SK-N-SH (cell line): ENCODE results near the gene DNAJB1. TPM values are rescaled to one million over a fixed set of nuclear protein-coding genes. Genes with fewer than 3 reads are reported as not detected.
"Not testable (repeated sequence)": the region's sequence is repeated elsewhere in the genome, so short reads cannot be mapped to it uniquely, and the experiment has no call there.

Source experiments
- CTCF ChIA-PET: fragments of 300-600, 350-600 bp; formaldehyde crosslinking; extraction: SDS; loops from one replicate; lab custom pipeline; 2021; lab: Yijun Ruan, JAX
- POLR2A ChIA-PET: fragments of 350-600 bp; sonication (Branson Sonifier 250); formaldehyde crosslinking; extraction: SDS; loops from one replicate; lab custom pipeline; 2020; ENCODE audit warnings: antibody characterized with exemption, inconsistent platforms; lab: Yijun Ruan, JAX
- DNase-seq: peaks from one replicate; pipeline ENCODE4 v3.0.0; 2012
- H2AFZ ChIP-seq: fragments of 200-600 bp; sonication (generic); 2 replicates; pipeline ENCODE4 v1.8.1; 2016; ENCODE audit warnings: antibody characterized with exemption, mild to moderate bottlenecking, low read depth
- H3F3A ChIP-seq: fragments of 200-600 bp; sonication (generic); replicated peaks from 2 replicates; pipeline ENCODE3; 2016; ENCODE audit warnings: antibody characterized with exemption, mild to moderate bottlenecking; ENCODE audit not compliant: insufficient read depth
- H3K27ac ChIP-seq, 2 experiments: fragments of 200-500 bp in 1 of 2; fragments of 200-600 bp in 1 of 2; sonication (Bioruptor generic) in 1 of 2; sonication (generic), shearing (Covaris generic) in 1 of 2; 2 replicates each; pipeline versions ENCODE4 v1.5.1 to v1.6.1; 2014 to 2016; ENCODE audit warnings: low read depth in 2 of 2, inconsistent platforms in 1 of 2, low read length in 1 of 2, mild to moderate bottlenecking in 1 of 2, mixed read lengths in 1 of 2
- H3K27me3 ChIP-seq: fragments of 200-600 bp; sonication (generic), shearing (Covaris generic); 2 replicates; pipeline ENCODE4 v1.6.1; 2016; ENCODE audit warnings: mixed run types; ENCODE audit not compliant: insufficient read depth
- H3K36me3 ChIP-seq, 2 experiments: fragments of 200-500 bp in 1 of 2; fragments of 200-600 bp in 1 of 2; sonication (Bioruptor generic) in 1 of 2; sonication (generic) in 1 of 2; replicated peaks in 1 of 2; 2 replicates each; pipeline versions ENCODE3 to v1.5.1; 2014 to 2016; ENCODE audit warnings: low read length in 1 of 2, mild to moderate bottlenecking in 1 of 2; ENCODE audit not compliant: insufficient read depth in 2 of 2, control insufficient read depth in 1 of 2
- H3K4me1 ChIP-seq, 2 experiments: fragments of 200-500 bp in 1 of 2; fragments of 200-600 bp in 1 of 2; sonication (Bioruptor generic) in 1 of 2; sonication (generic), shearing (Covaris generic) in 1 of 2; 2 replicates each; pipeline versions ENCODE4 v1.5.1 to v1.6.1; 2014 to 2016; ENCODE audit warnings: low read depth in 1 of 2, low read length in 1 of 2, mixed run types in 1 of 2; ENCODE audit not compliant: insufficient read depth in 2 of 2, control insufficient read depth in 1 of 2
- H3K4me2 ChIP-seq: fragments of 200-600 bp; sonication (generic), shearing (Covaris generic); 2 replicates; pipeline ENCODE4 v1.6.1; 2017; ENCODE audit warnings: mixed run types
- H3K4me3 ChIP-seq, 2 experiments: fragments of 200-500 bp in 1 of 2; fragments of 200-600 bp in 1 of 2; sonication (Bioruptor generic) in 1 of 2; sonication (generic), shearing (Covaris generic) in 1 of 2; 2 replicates each; pipeline versions ENCODE4 v1.5.1 to v1.8.1; 2014 to 2016; ENCODE audit warnings: low read depth in 2 of 2, inconsistent platforms in 1 of 2, low read length in 1 of 2, mild to moderate bottlenecking in 1 of 2, mixed read lengths in 1 of 2, moderate library complexity in 1 of 2
- H3K79me2 ChIP-seq: fragments of 200-600 bp; sonication (generic); 2 replicates; pipeline ENCODE4 v1.8.1; 2017; ENCODE audit warnings: mild to moderate bottlenecking; ENCODE audit not compliant: insufficient read depth
- H3K9ac ChIP-seq: fragments of 200-600 bp; sonication (generic); 2 replicates; pipeline ENCODE4 v1.6.1; 2017; ENCODE audit warnings: mixed run types
- H3K9me2 ChIP-seq: fragments of 200-600 bp; sonication (generic); 2 replicates; pipeline ENCODE4 v1.6.1; 2017; ENCODE audit warnings: mixed run types
- H3K9me3 ChIP-seq: fragments of 200-600 bp; sonication (generic); 2 replicates; pipeline ENCODE4 v1.6.1; 2017; ENCODE audit warnings: mixed run types, mild to moderate bottlenecking, moderate library complexity
- H4K20me1 ChIP-seq: fragments of 200-600 bp; sonication (generic); 2 replicates; pipeline ENCODE4 v1.6.1; 2017; ENCODE audit warnings: mild to moderate bottlenecking, mixed run types; ENCODE audit not compliant: insufficient read depth
- ELF1 ChIP-seq: IDR thresholded peaks from 2 replicates; pipeline ENCODE4 v1.4.0; 2012
- EZH2phosphoT487 ChIP-seq: fragments of 200-600 bp; sonication (generic); IDR thresholded peaks from 2 replicates; pipeline ENCODE4 v1.6.1; 2017; ENCODE audit warnings: low read depth, mixed run types, mild to moderate bottlenecking, antibody characterized with exemption, moderate library complexity, borderline replicate concordance
- FOSL2 ChIP-seq: IDR thresholded peaks from 2 replicates; pipeline ENCODE4 v1.4.0; 2012; ENCODE audit warnings: low read depth, mild to moderate bottlenecking, moderate library complexity, borderline replicate concordance
- FOXM1 ChIP-seq: IDR thresholded peaks from 2 replicates; pipeline ENCODE4 v1.4.0; 2012; ENCODE audit warnings: low read depth, mild to moderate bottlenecking
- GABPA ChIP-seq: IDR thresholded peaks from 2 replicates; pipeline ENCODE4 v1.4.0; 2012; ENCODE audit warnings: low read depth, mild to moderate bottlenecking
- JUND ChIP-seq: IDR thresholded peaks from 2 replicates; pipeline ENCODE4 v1.4.0; 2012
- MXI1 ChIP-seq: IDR thresholded peaks from 2 replicates; pipeline ENCODE4 v1.6.1; 2012; ENCODE audit warnings: mild to moderate bottlenecking, low read depth, low read length, improper control_type of control experiment
- NRF1 ChIP-seq: IDR thresholded peaks from 2 replicates; pipeline ENCODE4 v1.6.1; 2012; ENCODE audit warnings: low read depth, mild to moderate bottlenecking, low read length
- POLR2AphosphoS5 ChIP-seq: IDR thresholded peaks from 2 replicates; pipeline ENCODE4 v1.6.1; 2012; ENCODE audit warnings: low read depth, low read length
- RAD21 ChIP-seq: IDR thresholded peaks from 2 replicates; pipeline ENCODE4 v1.6.1; 2012; ENCODE audit warnings: mild to moderate bottlenecking, low read length
- TAF1 ChIP-seq: IDR thresholded peaks from 2 replicates; pipeline ENCODE4 v1.6.1; 2012; ENCODE audit warnings: low read depth, mild to moderate bottlenecking, low read length, moderate library complexity, borderline replicate concordance
- TEAD4 ChIP-seq: IDR thresholded peaks from 2 replicates; pipeline ENCODE4 v1.4.0; 2012; ENCODE audit warnings: mild to moderate bottlenecking, borderline replicate concordance; ENCODE audit not compliant: insufficient read depth
- YY1 ChIP-seq: IDR thresholded peaks from 2 replicates; pipeline ENCODE4 v1.4.0; 2012; ENCODE audit warnings: low read depth, mild to moderate bottlenecking
- WGBS: methylation state at CpG from one replicate; pipeline ENCODE4 v1.1.6; 2017; ENCODE audit warnings: low lambda C conversion rate; 5-methylcytosine and 5-hydroxymethylcytosine counted together
- polyA plus RNA-seq, 3 experiments: library from polyadenylated mRNA; depleted of rRNA; stranded (reverse); fragments of >200 nt; gene quantifications; 2 replicates each; pipeline ENCODE4 v1.2.3, GENCODE V29; 2012
- TF ChIP-seq, protein P1 (sequence below): fragments of 200-600 bp; sonication (generic); IDR thresholded peaks from 2 replicates; pipeline ENCODE4 v1.6.1; 2017; ENCODE audit warnings: antibody characterized with exemption, mild to moderate bottlenecking, moderate library complexity
- TF ChIP-seq, protein P2 (sequence below): fragments of 150-350 bp; IDR thresholded peaks from 2 replicates; pipeline ENCODE4 v1.6.1; 2016; ENCODE audit warnings: mild to moderate bottlenecking, low read depth, low read length
- TF ChIP-seq, protein P3 (sequence below): IDR thresholded peaks from 2 replicates; pipeline ENCODE4; 2012
- TF ChIP-seq, protein P4 (sequence below): IDR thresholded peaks from 2 replicates; pipeline ENCODE4 v1.4.0; 2012; ENCODE audit warnings: low read depth, borderline replicate concordance
- TF ChIP-seq, protein P5 (sequence below): IDR thresholded peaks from 2 replicates; pipeline ENCODE4 v1.4.0; 2012; ENCODE audit warnings: low read depth

Gene DNAJB1
- polyA plus RNA-seq, 1 of the 3 experiments (the other 2 are of a cell fraction) = 103 TPM

DNA sequence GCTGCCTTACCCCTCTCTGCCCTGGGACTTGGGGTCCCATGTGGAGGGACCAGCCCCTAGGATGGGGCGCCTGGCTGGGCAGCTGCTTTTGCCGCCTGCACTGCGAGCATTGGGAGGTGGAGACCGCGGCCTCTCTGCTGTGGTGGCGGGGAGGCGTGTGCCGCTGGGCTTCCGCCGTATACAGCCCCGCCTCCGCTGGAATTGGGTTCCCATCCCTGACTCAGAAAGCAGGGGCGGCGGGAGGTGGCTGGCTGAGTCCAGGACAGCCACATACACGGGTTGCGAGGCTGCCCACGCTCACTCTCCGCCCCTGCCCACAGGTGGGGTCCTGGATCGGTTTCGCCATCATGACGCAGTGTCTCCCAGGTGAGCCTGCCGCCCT, 47.1 kb upstream of the DNAJB1 start (continued):
- TF ChIP-seq FOXM1 (no peak), FOSL2 (no peak), EZH2phosphoT487 (no peak), TEAD4 (no peak), MXI1 (no peak)

DNA sequence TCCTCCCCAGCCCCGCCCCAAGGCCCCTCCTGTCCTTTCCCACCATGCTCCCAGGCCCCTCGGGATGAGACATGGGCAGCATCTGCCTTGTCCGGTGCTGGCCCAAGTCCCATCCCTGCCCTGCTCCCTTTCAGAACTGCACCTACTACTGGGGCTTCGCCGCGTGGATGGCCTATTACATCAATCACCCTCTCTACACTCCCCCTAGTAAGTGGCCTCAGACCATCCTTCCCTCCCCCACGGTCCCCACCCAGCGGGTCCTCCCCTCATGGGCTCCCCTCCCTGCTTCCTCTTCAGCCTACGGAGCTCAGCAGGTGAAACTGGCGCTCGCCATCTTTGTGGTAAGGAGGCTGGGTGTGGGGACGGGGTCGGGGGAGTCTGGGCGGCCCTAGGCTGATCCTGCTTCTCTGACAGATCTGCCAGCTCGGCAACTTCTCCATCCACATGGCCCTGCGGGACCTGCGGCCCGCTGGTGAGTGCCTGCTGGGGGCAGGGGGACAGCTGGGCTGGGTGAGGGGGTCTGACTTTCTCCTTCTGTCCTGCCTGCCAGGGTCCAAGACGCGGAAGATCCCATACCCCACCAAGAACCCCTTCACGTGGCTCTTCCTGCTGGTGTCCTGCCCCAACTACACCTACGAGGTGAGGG, 46.6 kb upstream of the DNAJB1 start:
- H3K9me3 ChIP-seq, POLR2A ChIA-PET: not testable (repeated sequence)
- WGBS = 93% methylated on average over 14 of the region's 22 CpGs

DNA sequence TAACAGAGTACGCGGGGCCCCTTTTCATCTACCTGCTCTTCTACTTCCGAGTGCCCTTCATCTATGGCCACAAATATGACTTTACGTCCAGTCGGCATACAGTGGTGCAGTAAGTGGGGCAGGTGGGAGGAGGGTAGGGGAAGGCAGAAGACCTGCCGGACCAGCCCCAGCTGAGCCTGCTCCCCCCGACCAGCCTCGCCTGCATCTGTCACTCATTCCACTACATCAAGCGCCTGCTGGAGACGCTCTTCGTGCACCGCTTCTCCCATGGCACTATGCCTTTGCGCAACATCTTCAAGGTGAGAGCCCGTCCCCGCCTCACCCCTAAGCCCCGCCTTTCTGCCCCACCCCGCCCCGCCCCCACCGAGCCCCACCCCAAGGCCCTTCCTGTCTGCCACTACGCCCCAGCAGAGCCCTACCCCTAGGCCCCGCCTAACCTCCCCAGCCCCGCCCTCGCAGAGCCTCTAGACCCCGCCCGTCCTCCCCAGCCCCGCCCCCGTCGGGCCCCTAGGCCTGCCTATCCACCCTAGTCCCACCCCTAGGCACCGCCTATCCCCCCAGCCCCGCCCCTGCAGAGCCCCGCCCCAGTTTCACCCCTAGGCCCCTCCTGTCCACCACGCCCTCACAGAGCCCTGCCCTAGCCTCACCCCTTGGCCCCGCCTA, 45.9 kb upstream of the DNAJB1 start:
- 91% methylated on average over 33 of the region's 33 CpGs for WGBS

More for the DNA sequence above, 46.6 kb upstream of the DNAJB1 start:
- H2AFZ ChIP-seq, H3K4me3 ChIP-seq, H3F3A ChIP-seq, H3K79me2 ChIP-seq, H3K4me1 ChIP-seq, H3K4me2 ChIP-seq, H3K9ac ChIP-seq, H3K27ac ChIP-seq, H4K20me1 ChIP-seq, H3K27me3 ChIP-seq, H3K9me2 ChIP-seq: not testable (repeated sequence)
- CTCF ChIA-PET = interaction anchor here (1.4 to 2.0 kb wide), 2 partner anchors 7 to 8 kb away, joined by 6 to 11 read pairs; partner anchors contain the start of gene NDUFB7
- peak; percentile 32 for DNase-seq
- peaks cover 0 to 17% of the 10 kb centered on the region in 2 experiments for H3K36me3 ChIP-seq
- 0 out of 2 replicates have a peak, but pooled peaks have one; percentile 12 for TF ChIP-seq POLR2AphosphoS5

More for the DNA sequence above, 45.9 kb upstream of the DNAJB1 start:
- Histone ChIP-seq H3K27ac (no peak overlapping the region), H3F3A (no peaks in the 10 kb centered on the region), H3K9me2 (no peaks in the 10 kb centered on the region), H3K27me3 (no peaks in the 10 kb centered on the region), H2AFZ (no peak overlapping the region), H3K79me2 (no peaks in the 10 kb centered on the region; the same call in none of the 2 replicates), H3K36me3 (peaks cover 0 to 17% of the 10 kb centered on the region in 2 experiments), H4K20me1 (no peaks in the 10 kb centered on the region), H3K9me3 (no peaks in the 10 kb centered on the region), H3K4me2 (no peak overlapping the region), H3K4me1 (no peaks in the 10 kb centered on the region; a peak in 1 of 4 replicates), H3K4me3 (no peak overlapping the region), H3K9ac (no peak overlapping the region)
- ChIA-PET POLR2A (no interaction called here), CTCF (interaction anchor here (1.0 to 1.4 kb wide), 2 partner anchors 8 to 10 kb away, joined by 3 to 6 read pairs; partner anchors contain the start of gene NDUFB7)
- TF ChIP-seq JUND = no peak
- TF ChIP-seq, protein P1, sequence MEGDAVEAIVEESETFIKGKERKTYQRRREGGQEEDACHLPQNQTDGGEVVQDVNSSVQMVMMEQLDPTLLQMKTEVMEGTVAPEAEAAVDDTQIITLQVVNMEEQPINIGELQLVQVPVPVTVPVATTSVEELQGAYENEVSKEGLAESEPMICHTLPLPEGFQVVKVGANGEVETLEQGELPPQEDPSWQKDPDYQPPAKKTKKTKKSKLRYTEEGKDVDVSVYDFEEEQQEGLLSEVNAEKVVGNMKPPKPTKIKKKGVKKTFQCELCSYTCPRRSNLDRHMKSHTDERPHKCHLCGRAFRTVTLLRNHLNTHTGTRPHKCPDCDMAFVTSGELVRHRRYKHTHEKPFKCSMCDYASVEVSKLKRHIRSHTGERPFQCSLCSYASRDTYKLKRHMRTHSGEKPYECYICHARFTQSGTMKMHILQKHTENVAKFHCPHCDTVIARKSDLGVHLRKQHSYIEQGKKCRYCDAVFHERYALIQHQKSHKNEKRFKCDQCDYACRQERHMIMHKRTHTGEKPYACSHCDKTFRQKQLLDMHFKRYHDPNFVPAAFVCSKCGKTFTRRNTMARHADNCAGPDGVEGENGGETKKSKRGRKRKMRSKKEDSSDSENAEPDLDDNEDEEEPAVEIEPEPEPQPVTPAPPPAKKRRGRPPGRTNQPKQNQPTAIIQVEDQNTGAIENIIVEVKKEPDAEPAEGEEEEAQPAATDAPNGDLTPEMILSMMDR = no peak
- no peak for TF ChIP-seq MXI1
- TF ChIP-seq, protein P2, sequence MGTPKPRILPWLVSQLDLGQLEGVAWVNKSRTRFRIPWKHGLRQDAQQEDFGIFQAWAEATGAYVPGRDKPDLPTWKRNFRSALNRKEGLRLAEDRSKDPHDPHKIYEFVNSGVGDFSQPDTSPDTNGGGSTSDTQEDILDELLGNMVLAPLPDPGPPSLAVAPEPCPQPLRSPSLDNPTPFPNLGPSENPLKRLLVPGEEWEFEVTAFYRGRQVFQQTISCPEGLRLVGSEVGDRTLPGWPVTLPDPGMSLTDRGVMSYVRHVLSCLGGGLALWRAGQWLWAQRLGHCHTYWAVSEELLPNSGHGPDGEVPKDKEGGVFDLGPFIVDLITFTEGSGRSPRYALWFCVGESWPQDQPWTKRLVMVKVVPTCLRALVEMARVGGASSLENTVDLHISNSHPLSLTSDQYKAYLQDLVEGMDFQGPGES = no peak
- no peak for TF ChIP-seq TEAD4
- TF ChIP-seq TAF1 = no peak
- TF ChIP-seq, protein P3, sequence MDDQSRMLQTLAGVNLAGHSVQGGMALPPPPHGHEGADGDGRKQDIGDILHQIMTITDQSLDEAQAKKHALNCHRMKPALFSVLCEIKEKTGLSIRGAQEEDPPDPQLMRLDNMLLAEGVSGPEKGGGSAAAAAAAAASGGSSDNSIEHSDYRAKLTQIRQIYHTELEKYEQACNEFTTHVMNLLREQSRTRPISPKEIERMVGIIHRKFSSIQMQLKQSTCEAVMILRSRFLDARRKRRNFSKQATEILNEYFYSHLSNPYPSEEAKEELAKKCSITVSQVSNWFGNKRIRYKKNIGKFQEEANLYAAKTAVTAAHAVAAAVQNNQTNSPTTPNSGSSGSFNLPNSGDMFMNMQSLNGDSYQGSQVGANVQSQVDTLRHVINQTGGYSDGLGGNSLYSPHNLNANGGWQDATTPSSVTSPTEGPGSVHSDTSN = no peak
- no peak for TF ChIP-seq RAD21
- no peak for TF ChIP-seq GABPA
- no peak for TF ChIP-seq ELF1
- no peak for TF ChIP-seq YY1
- TF ChIP-seq, protein P4, sequence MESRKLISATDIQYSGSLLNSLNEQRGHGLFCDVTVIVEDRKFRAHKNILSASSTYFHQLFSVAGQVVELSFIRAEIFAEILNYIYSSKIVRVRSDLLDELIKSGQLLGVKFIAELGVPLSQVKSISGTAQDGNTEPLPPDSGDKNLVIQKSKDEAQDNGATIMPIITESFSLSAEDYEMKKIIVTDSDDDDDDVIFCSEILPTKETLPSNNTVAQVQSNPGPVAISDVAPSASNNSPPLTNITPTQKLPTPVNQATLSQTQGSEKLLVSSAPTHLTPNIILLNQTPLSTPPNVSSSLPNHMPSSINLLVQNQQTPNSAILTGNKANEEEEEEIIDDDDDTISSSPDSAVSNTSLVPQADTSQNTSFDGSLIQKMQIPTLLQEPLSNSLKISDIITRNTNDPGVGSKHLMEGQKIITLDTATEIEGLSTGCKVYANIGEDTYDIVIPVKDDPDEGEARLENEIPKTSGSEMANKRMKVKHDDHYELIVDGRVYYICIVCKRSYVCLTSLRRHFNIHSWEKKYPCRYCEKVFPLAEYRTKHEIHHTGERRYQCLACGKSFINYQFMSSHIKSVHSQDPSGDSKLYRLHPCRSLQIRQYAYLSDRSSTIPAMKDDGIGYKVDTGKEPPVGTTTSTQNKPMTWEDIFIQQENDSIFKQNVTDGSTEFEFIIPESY = no peak
- TF ChIP-seq NRF1 = no peak
- TF ChIP-seq, protein P5, sequence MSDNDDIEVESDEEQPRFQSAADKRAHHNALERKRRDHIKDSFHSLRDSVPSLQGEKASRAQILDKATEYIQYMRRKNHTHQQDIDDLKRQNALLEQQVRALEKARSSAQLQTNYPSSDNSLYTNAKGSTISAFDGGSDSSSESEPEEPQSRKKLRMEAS = no peak
- DNase-seq = peak; percentile 88
